ENCODE data around the gene ERC2. TPM values are rescaled to one million over a fixed set of nuclear protein-coding genes. Genes with fewer than 3 reads are reported as not detected.
"Not testable (repeated sequence)": the region's sequence is repeated elsewhere in the genome, so short reads cannot be mapped to it uniquely, and the experiment has no call there.

ERC2 gene
- total RNA-seq, 1 donor from 2014 or later = 0.99 TPM

- no peak for TF ChIP-seq CTCF (IDR thresholded peaks at IDR 0.05; ENCODE audit: borderline replicate concordance)
- Histone ChIP-seq H3K27me3 (ENCODE audit: low read depth) (peaks cover 46% of the 10 kb centered on the region), H3K9me3 (replicated peaks) (no peaks in the 10 kb centered on the region), H3K27ac (replicated peaks) (no peak overlapping the region), H3K36me3 (no peaks in the 10 kb centered on the region), H3K4me1 (no peaks in the 10 kb centered on the region), H3K4me3 (no peak overlapping the region)
- no peak for DNase-seq
- intact Hi-C loops (cut with micrococcal nuclease) = no loop called here
These were observed 393.2 kb downstream of the ERC2 start for GRCh38 chr3:56075089-56075488.

- Histone ChIP-seq H3K9me3 (replicated peaks) (peaks cover 26% of the 10 kb centered on the region), H3K4me3 (no peak overlapping the region), H3K4me1 (no peaks in the 10 kb centered on the region), H3K27me3 (ENCODE audit: low read depth) (peaks cover 28% of the 10 kb centered on the region), H3K36me3 (no peaks in the 10 kb centered on the region), H3K27ac (replicated peaks) (no peak overlapping the region)
- intact Hi-C loops (cut with micrococcal nuclease) = no loop called here
- DNase-seq = no peak
- no peak for TF ChIP-seq CTCF (IDR thresholded peaks at IDR 0.05; ENCODE audit: borderline replicate concordance)
These were observed 398.5 kb downstream of the ERC2 start for GRCh38 chr3:56069766-56070165.

DNA sequence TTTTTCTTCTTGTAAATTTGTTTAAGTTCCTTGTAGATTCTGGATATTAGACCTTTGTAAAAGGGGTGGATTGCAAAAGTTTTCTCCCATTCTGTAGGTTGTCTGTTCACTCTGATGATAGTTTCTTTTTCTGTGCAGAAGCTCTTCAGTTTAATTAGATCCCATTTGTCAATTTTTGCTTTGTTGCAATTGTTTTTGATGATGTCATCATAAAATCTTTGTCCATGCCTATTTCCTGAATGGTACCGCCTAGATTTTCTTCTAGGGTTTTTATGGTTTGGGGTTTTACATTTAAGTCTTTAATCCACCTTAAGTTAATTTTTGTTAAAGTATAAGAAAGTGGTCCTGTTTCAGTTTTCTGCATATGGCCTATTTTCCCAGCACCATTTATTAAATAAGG, 401.9 kb downstream of the ERC2 start:
- H3K27ac ChIP-seq (replicated peaks); DNase-seq; H3K4me3 ChIP-seq; H3K4me1 ChIP-seq; H3K36me3 ChIP-seq; intact Hi-C loops (cut with micrococcal nuclease): not testable (repeated sequence)
- Histone ChIP-seq H3K9me3 (replicated peaks) (peaks cover 26% of the 10 kb centered on the region), H3K27me3 (ENCODE audit: low read depth) (peaks cover 15% of the 10 kb centered on the region)

GRCh38 chr3:56064684-56065083, 403.6 kb downstream of the ERC2 start:
- H3K27ac ChIP-seq (replicated peaks) = no peak overlapping the region
- DNase-seq = no peak
- H3K27me3 ChIP-seq (ENCODE audit: low read depth) = peaks cover 10% of the 10 kb centered on the region
- no peaks in the 10 kb centered on the region for H3K4me1 ChIP-seq
- intact Hi-C loops (cut with micrococcal nuclease) = no loop called here
- no peaks in the 10 kb centered on the region for H3K36me3 ChIP-seq
- TF ChIP-seq CTCF (IDR thresholded peaks at IDR 0.05; ENCODE audit: borderline replicate concordance) = no peak
- no peak overlapping the region for H3K4me3 ChIP-seq
- H3K9me3 ChIP-seq (replicated peaks) = peaks cover 26% of the 10 kb centered on the region

DNA sequence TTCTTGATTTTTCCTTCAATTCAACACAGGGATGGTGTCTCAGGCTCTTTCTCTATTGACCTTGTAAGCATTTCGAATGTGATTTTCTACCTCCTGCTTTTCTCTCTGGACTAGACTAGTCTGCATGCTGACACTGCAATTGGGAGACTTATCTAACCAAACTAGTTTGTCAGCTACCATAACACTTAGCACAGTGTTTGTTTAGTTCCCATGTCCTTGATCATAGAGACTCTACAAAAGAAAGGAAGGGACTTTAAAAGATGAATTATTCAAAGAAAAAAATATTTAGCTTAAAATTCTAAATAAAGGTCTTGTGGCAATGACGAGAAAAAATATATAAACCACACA, 407.0 kb downstream of the ERC2 start:
- H3K36me3 ChIP-seq = no peaks in the 10 kb centered on the region
- intact Hi-C loops (cut with micrococcal nuclease) = no loop called here
- H3K27ac ChIP-seq (replicated peaks) = no peak overlapping the region
- DNase-seq = no peak
- peaks cover 17% of the 10 kb centered on the region for H3K27me3 ChIP-seq (ENCODE audit: low read depth)
- H3K9me3 ChIP-seq (replicated peaks) = peaks cover 9% of the 10 kb centered on the region
- H3K4me1 ChIP-seq = no peaks in the 10 kb centered on the region
- no peak overlapping the region for H3K4me3 ChIP-seq
- TF ChIP-seq CTCF (IDR thresholded peaks at IDR 0.05; ENCODE audit: borderline replicate concordance) = no peak

GRCh38 chr3:56060521-56061278, 407.6 kb downstream of the ERC2 start:
- intact Hi-C loops (cut with micrococcal nuclease) = no loop called here
- H3K4me1 ChIP-seq = no peaks in the 10 kb centered on the region
- H3K4me3 ChIP-seq = no peak overlapping the region
- peaks cover 17% of the 10 kb centered on the region for H3K27me3 ChIP-seq (ENCODE audit: low read depth)
- no peak for TF ChIP-seq CTCF (IDR thresholded peaks at IDR 0.05; ENCODE audit: borderline replicate concordance)
- H3K36me3 ChIP-seq = no peaks in the 10 kb centered on the region
- no peak for DNase-seq
- H3K9me3 ChIP-seq (replicated peaks) = peaks cover 3% of the 10 kb centered on the region
- H3K27ac ChIP-seq (replicated peaks) = no peak overlapping the region
